GM19455 (cell line): ENCODE data around the gene PIR.

Experiments used
- ATAC-seq: cut with Tn5 transposase; IDR thresholded peaks from one replicate; pipeline ENCODE4 v1.9.1; 2021; ENCODE audit not compliant: unreplicated experiment

The PIR gene

DNA sequence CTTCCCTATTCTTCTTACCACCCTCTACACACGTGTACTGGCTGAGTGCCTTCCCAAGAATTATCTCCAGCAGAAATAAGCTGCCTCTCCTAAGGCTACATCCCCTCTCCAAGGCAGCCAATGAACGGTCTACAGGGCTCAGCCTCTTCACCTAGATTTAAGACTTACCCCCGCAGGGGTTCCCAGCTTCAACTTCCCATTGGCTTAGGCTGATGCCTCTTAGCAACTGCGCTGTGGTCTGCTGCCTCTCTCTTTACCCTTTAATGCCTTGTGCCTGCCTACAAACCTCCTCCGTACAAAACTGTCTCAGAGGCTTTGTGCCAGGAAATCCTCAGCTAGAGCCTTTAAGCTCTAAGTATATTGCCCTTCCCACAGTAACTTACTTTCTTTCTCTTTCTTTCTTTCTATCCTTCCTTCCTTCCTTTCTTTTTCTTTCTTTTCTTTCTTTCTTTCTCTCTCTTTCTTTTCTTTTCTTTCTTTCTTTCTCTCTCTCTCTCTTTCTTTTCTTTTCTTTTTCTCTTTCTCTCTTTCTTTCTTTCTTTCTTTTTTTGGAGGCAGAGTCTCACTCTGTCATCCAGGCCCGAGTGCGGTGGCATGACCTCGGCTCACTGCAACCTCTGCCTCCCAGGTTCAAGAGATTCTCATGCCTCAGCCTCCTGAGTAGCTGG, 142.7 kb downstream of the PIR start:
- no peak for ATAC-seq

- peak; percentile 61 for ATAC-seq
Measured at GRCh38 chrX:15349046-15349445, 144.1 kb downstream of the PIR start.

GRCh38 chrX:15345976-15346375, 147.2 kb downstream of the PIR start:
- ATAC-seq = no peak

DNA sequence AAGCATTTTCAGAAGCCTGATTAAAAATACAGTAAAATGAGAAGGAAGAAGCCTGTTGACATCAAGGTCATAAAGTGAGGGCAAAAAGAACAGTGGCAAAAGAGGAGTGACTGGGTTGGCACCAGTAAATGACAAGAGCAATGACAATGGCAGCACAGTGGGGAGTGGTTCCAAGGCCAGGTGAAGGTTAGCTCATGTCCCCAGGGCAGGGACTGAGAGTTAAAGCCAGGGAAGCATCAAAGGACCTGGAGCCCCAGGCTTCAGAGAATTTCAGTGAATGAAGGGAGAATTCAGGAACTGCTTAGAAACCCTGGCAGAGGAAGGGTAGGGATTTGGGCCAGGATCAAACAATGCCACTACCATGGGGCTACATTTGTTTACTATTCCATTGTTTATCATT, 149.0 kb downstream of the PIR start:
- ATAC-seq = no peak

GRCh38 chrX:15343075-15343476, 150.1 kb downstream of the PIR start:
- no peak for ATAC-seq

- ATAC-seq = no peak
Measured at GRCh38 chrX:15340867-15341266, 152.3 kb downstream of the PIR start.

DNA sequence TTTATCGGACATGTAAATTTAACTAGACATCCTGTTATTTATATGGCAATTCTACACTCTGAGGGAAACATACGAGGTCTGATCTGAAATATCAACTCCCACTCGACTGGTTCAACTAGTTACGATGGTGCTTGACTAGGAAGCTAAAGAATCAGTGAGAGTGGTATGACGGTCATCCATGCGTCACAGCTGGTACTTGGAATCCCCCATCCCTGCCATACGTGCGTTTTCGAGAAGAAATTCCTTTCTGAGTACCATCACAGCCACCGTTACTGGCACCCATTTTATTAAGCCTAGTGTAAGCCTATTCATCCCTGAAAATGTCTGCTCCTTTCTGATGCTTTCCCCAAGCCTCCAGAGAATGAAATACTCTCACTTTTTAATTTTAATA, 157.1 kb downstream of the PIR start:
- no peak for ATAC-seq

DNA sequence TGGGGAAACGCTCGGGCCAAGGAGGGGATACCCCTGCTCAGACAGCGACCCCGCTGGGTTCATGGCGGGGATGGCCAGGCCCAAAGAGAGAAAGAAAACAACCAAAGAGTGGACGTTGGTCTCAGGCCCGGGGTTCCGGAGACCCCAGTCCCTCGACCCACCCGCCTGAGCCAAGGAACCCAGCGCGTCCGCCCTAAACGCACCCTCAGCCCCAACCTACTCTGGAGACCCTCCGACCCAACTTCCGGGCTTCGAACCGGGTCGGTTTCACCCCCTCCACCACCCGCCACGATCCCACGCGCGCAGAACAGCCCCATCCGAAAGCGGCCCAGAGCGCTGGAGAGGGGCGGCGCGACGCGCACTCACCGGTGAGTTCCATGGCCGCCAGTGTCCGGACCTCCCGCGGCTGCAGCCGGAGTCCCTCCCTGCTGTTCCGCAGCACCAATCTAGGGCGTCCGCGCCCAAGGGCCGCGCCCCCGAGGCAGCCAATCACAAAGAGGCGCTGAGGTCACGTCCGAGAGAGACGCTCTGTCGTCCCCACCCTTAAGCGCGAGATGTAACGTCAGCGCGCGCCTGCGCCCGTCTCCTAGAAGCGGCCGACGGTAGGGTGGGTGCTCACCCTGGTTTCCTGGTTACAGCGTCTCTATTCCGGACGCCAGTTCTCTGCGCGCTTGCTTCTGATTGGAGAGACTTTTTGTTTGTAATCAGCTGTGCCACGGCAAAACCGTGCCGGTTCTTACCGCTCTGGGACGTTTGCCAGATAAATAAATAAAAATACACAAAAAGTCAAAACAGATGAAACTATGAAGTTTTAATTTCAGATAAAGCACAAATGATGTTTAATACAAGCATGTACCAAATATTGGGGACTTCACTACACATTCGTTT, 157.8 kb downstream of the PIR start, which contains the start of gene PIGA:
Gene PIGA (minus strand): TSS at position 389 of the 888 bp plus-strand sequence. CDS start 3,593 bp downstream, outside the sequence.
- ATAC-seq = peak; percentile 99
